ENCODE measurements around the gene MICAL3.
"Not testable (repeated sequence)": the region's sequence is repeated elsewhere in the genome, so short reads cannot be mapped to it uniquely, and the experiment has no call there.

The MICAL3 gene

GRCh38 chr22:18035751-18036150 is 11.4 kb upstream of the MICAL3 start:
- DNase-seq (ENCODE audit: low read depth), result no peak
- H3K4me3 ChIP-seq (ENCODE audit: low read depth, low read length), result no peak overlapping the region

DNA sequence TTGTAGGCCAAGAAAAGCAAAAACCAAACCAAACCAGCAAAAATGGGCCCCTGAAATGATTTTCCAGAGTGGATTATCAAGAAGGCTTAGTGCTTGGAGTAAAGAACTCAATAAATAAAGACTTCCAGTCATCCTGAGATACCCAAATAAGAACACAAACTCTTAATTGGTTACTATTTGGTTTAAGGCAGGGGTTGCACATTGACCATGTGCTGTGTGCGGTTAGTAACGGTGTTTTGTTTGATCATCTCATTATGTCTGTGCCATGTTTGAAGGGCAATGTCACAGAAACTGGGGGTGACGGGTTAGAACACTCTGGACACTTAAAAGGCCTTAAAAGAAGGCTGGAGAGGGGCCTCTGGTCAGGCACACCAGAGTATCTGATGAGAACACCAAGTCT is 9.7 kb upstream of the MICAL3 start:
- no peak overlapping the region for H3K4me3 ChIP-seq (ENCODE audit: low read depth, low read length)
- DNase-seq (ENCODE audit: low read depth), result no peak

- no peak for DNase-seq (ENCODE audit: low read depth)
- H3K4me3 ChIP-seq (ENCODE audit: low read depth, low read length), result no peak overlapping the region
Observed at GRCh38 chr22:18033204-18033998, 9.0 kb upstream of the MICAL3 start.

DNA sequence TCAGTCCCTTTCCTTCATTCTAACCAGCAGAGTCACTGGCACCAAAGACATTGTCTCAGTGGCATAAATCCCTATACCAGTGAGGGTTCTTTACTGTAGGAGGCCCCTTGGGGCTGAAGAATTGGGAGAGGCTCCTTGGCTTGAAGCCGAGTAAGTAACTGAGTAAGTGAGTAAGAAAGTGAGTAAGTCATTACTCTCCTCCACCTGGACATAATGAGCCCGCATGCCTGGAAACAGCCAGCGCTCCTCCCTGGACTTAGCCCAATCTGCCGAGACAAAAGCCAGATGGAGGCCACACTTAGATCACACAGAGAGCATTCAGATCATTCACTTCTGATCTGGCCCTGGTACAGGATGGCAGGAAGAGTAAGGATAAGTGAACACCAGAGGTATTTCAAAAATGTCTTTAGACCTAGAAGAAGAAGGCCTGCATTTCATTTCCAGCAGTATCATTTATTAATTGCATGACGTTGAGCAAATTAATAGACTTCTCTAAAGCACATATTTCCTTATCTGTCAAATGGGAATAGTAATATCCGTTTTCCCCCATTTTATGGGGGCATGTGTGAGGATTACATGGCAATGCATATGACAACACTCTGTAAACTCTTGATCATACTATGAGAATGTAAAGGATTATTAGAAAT is 8.2 kb upstream of the MICAL3 start:
- no peak overlapping the region for H3K4me3 ChIP-seq (ENCODE audit: low read depth, low read length)
- no peak for DNase-seq (ENCODE audit: low read depth)

GRCh38 chr22:18031695-18032454 is 7.5 kb upstream of the MICAL3 start:
- DNase-seq (ENCODE audit: low read depth), result peak; percentile 88
- H3K4me3 ChIP-seq (ENCODE audit: low read depth, low read length), result no peak overlapping the region

DNA sequence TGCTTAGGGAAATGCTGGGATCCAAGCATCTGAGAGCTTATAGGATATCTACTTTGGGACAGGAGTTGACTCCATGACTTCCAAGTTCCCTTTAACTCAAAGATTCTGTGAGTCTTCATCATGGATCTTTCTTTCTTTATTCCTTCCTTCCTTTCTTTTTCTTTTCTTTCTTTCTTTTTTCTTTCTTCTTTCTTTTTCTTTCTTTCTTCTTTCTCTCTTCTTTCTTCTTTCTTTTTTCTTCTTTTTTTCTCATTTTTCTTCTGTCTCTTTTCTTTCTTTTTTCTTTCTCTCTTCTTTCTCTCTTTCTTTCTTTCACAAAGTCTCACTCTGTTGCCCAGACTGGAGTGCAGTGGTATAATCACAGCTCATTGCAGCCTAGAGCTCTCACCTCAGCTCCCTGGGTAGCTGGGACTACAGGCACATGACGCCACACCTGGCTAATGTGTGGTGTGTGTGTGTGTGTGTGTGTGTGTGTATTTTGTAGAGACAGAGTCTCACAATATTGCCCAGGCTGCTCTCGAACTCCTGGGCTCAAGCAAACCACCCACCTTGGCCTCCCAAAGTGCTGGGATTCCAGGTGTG is 5.4 kb upstream of the MICAL3 start:
- H3K4me3 ChIP-seq (ENCODE audit: low read depth, low read length), result no peak overlapping the region
- no peak for DNase-seq (ENCODE audit: low read depth)

DNA sequence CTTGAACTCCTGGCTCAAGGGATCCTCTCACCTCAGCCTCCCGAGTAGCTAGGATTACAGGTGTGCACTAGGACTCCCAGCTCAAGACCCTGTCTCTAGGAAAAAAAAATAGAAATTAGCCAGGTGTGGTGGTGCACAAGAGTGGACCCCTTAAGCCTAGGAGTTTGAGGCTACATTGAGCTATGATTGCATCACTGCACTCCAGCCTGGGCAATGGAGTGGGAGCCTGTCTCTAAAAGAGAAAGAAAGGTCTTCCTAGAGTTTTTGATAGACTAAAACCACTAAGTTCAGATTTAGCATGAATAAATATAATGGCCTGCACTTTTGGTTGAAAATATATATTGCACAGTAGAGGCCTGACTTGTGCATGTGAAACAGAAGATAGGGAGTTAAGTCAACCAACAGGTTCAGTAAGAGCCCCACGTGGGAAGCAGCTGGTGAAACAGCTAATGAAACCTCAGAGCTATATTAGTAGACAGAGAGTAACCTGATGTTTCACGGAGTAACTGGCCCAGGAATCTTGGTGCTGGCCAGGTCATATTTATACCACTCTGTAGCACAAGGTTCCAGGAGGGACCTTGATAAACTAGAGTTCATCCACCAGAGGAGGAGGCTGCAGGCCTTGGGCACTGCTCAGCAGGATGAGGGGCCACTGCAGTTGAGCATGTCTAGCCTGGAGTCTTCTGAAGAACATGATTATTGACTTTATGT is 4.6 kb upstream of the MICAL3 start:
- no peak for DNase-seq (ENCODE audit: low read depth)
- H3K4me3 ChIP-seq (ENCODE audit: low read depth, low read length), result no peak overlapping the region

DNA sequence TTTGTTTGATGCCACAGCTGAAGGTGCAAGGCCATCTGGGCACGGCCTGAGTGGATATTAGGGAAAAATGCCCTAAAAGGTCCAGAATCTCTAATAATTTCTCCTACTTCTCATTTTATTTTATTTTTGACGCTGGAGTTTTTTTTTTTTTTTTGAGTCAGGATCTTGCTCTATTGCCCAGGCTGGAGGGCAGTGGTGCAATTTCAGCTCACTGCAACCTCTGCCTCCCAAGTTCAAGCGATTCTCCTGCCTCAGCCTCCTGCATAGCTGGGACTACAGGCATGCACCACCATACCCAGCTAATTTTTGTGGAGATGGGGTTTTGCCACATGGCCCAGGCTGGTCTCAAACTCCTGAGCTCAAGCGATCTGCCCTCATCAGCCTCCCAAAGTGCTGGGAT is 1.5 kb upstream of the MICAL3 start:
- DNase-seq (ENCODE audit: low read depth); H3K4me3 ChIP-seq (ENCODE audit: low read depth, low read length): not testable (repeated sequence)

- DNase-seq (ENCODE audit: low read depth), result no peak
- peak overlapping the region; percentile 65 for H3K4me3 ChIP-seq (ENCODE audit: low read depth, low read length)
Observed at GRCh38 chr22:18024956-18025720, 777 bp upstream of the MICAL3 start.

DNA sequence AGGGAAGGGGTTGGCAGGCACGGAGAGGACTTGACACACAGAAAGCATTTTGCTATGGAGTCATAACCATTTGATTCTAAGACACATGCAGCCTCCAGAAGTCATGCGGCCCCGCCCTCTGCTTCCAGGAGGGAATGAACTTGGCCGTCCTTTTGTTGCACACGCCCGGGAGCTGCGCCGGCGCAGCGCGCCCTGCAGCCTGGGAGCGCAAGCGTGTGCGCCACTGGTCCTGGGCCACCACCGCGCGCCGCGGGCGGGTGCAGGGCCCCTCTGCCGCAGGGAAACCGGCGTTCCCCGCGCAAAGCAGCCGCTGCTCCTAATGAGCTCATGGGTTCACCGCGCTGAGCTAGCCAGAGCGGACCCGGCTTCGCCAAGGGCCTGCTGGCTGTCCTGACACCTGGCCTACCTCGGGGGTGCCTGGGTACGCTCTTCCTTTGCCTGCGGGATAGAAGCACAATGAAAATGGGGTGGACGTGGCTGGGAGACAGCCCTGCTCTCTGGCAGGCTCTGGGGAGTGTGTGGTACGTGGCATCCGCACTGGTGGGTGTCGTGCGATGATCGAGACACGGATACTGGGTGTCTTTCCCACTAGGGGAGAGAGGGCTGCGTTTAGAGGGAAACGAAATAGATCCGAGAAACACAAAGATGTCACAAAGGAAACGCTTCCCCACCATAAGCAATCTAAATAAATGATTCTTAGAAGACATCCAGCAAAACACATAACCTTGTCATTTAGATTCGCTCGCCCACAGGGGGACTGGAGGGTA is 669 bp downstream of the MICAL3 start:
- no peak for DNase-seq (ENCODE audit: low read depth)
- peak overlapping the region; percentile 65 for H3K4me3 ChIP-seq (ENCODE audit: low read depth, low read length)

- DNase-seq (ENCODE audit: low read depth), result no peak
- H3K4me3 ChIP-seq (ENCODE audit: low read depth, low read length), result no peak overlapping the region
Observed at GRCh38 chr22:18022876-18023275, 1.5 kb downstream of the MICAL3 start.

DNA sequence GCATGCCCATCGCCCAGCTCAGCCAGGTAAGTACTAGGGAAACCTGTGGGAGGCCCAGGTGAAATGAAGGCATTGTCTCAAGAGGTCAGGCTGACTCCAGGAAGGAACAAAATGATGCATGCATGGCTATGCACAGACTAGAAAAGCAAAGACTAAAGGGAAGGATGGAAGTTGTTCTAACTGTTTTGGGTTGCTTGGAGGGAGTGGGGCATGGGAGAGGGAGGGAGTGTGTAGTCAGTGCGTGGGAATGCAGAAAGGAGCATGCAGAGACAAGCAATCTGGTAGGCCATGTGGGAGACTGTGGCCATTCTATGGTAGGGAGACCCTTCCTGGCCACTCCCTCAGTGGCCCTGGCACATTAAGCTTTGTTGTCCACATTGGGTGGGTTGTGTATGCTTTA is 2.9 kb downstream of the MICAL3 start:
- DNase-seq (ENCODE audit: low read depth), result no peak
- no peak overlapping the region for H3K4me3 ChIP-seq (ENCODE audit: low read depth, low read length)

DNA sequence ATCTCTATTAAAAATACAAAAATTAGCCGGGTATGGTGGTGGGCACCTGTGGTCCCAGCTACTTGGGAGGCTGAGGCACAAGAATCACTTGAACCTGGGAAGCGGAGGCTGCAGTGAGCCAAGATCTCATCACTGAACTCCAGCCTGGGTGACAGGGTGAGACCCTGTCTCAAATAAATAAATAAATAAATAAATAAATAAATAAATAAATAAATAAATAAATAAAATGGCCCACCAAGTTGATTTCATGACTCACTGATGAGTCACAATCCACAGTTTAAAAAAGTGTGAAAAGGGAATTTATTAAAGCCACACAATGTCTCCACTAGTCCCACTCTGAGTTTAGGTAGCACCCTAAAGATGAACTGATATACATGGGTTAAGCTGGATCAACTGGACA is 3.6 kb downstream of the MICAL3 start:
- not testable (repeated sequence) for H3K4me3 ChIP-seq (ENCODE audit: low read depth, low read length); DNase-seq (ENCODE audit: low read depth)

DNA sequence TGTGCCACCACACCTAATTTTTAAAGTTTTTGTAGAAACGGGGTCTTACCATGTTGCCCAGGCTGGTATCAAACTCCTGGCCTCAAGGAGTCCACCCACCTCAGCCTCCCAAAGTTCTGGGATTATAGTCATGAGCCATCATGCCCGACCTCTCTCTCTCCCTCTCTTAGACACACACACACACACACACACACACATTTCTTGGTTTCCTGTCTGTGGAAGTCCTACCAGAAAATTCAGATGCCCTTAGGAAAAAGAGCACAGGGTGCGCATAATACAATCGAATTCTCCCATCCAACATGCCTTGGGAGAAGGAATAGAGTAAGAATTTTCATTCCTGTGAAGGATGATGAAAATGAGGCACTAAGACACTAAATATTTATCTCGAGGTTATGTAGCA is 10.4 kb downstream of the MICAL3 start:
- H3K4me3 ChIP-seq (ENCODE audit: low read depth, low read length), result no peak overlapping the region

GRCh38 chr22:18013436-18013835 is 10.9 kb downstream of the MICAL3 start:
- no peak overlapping the region for H3K4me3 ChIP-seq (ENCODE audit: low read depth, low read length)
- no peak for DNase-seq (ENCODE audit: low read depth)

More for the DNA sequence above, 10.4 kb downstream of the MICAL3 start:
- no peak for DNase-seq (ENCODE audit: low read depth)

- DNase-seq (ENCODE audit: low read depth), result no peak
- no peak overlapping the region for H3K4me3 ChIP-seq (ENCODE audit: low read depth, low read length)
Observed at GRCh38 chr22:18012531-18012930, 11.8 kb downstream of the MICAL3 start.

DNA sequence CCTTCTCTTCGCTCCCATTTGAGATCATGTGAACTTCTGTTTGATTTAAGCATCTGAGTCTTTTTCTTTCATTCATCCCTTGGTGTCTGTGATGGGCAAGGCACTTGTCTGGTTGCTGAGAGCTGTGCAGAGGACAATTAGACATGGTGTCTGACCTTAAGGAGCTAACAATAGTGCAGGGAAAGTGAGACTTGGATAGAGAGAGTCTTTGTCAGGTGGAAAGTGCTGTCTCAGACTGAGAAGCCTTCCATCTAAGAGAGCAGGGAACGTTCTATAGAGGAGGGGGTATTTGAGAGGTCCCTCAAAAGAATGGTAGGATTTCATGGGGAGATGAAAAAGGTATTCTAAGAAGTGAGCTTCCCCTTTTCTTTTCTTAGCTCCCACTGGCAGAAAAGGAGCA is 14.1 kb downstream of the MICAL3 start:
- no peak overlapping the region for H3K4me3 ChIP-seq (ENCODE audit: low read depth, low read length)
- no peak for DNase-seq (ENCODE audit: low read depth)

DNA sequence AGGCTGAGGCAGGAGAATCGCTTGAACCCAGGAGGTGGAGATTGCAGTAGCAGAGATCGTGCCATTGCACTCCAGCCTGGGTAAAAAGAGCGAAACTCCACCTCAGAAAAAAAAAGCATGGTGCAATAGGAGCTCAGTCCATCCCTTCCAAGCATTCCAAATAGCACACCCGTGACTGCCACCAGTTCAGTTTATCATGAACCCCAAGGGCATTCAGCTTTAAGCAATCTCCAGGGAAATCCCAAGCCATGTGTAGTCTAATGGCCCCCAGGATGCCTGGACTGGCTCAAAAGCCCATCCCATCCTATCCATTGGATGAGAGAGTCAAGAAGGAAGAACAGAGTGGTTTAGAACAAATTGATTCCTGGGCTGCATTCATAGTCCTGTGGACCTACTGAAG is 16.2 kb downstream of the MICAL3 start:
- H3K4me3 ChIP-seq (ENCODE audit: low read depth, low read length), result no peak overlapping the region
- no peak for DNase-seq (ENCODE audit: low read depth)
